Measurements from ENCODE around the gene TADA1.

The TADA1 gene

DNA sequence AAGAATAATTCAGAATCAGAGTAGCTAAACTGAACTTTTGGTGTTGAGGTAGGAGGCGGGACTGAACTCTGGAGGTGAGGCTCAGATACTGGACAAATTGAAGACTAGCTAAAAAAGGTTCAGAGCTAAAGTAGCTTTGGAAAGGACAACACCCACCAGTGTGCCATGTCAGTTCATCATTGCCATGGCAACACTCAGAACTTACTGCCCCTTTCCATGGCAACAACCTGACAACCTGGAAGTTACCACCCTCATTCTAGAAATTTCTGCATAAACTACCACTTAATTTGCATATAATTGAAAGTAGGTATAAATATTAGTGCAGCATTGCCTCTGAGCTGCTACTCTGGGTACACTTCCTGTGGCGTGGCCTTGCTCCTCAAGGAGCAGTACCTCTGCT lies 67.1 kb downstream of the TADA1 start:
- H3K4me3 ChIP-seq (ENCODE audit: low read depth, low read length), result no peak overlapping the region
- TF ChIP-seq, protein P1, sequence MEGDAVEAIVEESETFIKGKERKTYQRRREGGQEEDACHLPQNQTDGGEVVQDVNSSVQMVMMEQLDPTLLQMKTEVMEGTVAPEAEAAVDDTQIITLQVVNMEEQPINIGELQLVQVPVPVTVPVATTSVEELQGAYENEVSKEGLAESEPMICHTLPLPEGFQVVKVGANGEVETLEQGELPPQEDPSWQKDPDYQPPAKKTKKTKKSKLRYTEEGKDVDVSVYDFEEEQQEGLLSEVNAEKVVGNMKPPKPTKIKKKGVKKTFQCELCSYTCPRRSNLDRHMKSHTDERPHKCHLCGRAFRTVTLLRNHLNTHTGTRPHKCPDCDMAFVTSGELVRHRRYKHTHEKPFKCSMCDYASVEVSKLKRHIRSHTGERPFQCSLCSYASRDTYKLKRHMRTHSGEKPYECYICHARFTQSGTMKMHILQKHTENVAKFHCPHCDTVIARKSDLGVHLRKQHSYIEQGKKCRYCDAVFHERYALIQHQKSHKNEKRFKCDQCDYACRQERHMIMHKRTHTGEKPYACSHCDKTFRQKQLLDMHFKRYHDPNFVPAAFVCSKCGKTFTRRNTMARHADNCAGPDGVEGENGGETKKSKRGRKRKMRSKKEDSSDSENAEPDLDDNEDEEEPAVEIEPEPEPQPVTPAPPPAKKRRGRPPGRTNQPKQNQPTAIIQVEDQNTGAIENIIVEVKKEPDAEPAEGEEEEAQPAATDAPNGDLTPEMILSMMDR (IDR thresholded peaks at IDR 0.05; ENCODE audit: low read depth, low read length), result no peak

All from WI38 (cell line).